Right lobe of liver (tissue), 6 donors: Measurements from ENCODE around the gene CEP83. TPM values are rescaled to one million over a fixed set of nuclear protein-coding genes. Genes with fewer than 3 reads are reported as not detected.

ENCODE experiments used
- ATAC-seq, 4 donors: fragments of 200-7000 bp; cut with Tn5 transposase; one replicate each; pipeline ENCODE4 v1.9.1; 2020; ENCODE audit warnings: mild to moderate bottlenecking in 4 of 4, moderate library complexity in 4 of 4
- DNase-seq, 3 donors: peaks; one replicate each; pipeline ENCODE4 v3.0.0-alpha.2; 2020
- H3K27ac ChIP-seq, 3 donors: fragments of 200-600 bp; one replicate each; pipeline ENCODE4 v1.8.0; 2022
- H3K27me3 ChIP-seq, 2 donors: fragments of 200-600 bp; one replicate each; pipeline ENCODE4 v1.8.0; 2022
- H3K36me3 ChIP-seq, 4 donors: fragments of 200-600 bp; sonication (generic) in 1 of 4; one replicate each; pipeline versions ENCODE4 v1.5.1 to v1.8.0; 2017 to 2022; ENCODE audit warnings: control low read depth in 1 of 4
- H3K4me1 ChIP-seq, 4 donors: fragments of 200-600 bp; sonication (generic) in 1 of 4; one replicate each; pipeline versions ENCODE4 v1.5.1 to v1.8.0; 2017 to 2022; ENCODE audit warnings: control low read depth in 1 of 4
- H3K4me3 ChIP-seq, 3 donors: fragments of 200-600 bp; one replicate each; pipeline ENCODE4 v1.8.0; 2022
- H3K9me3 ChIP-seq, 4 donors: fragments of 200-600 bp; sonication (generic) in 1 of 4; one replicate each; pipeline versions ENCODE4 v1.5.1 to v1.8.0; 2017 to 2022; ENCODE audit warnings: control low read depth in 1 of 4
- CTCF ChIP-seq, 4 donors: fragments of 200-600 bp in 3 of 4; fragments of 450-650 bp in 1 of 4; IDR thresholded peaks; one replicate each; pipeline versions ENCODE4 v1.5.1 to v1.8.0; 2016 to 2022; ENCODE audit warnings: antibody characterized with exemption in 4 of 4, mild to moderate bottlenecking in 2 of 4
- POLR2A ChIP-seq: fragments of 450-650 bp; IDR thresholded peaks from one replicate; pipeline ENCODE4 v1.6.1; 2017; ENCODE audit warnings: antibody characterized with exemption, mild to moderate bottlenecking
- WGBS: methylation state at CpG from one replicate; pipeline ENCODE4 v1.1.6; 2018; ENCODE audit warnings: low coverage, low lambda C conversion rate; ENCODE audit not compliant: insufficient coverage; ENCODE audit errors: missing lambda C conversion rate; 5-methylcytosine and 5-hydroxymethylcytosine counted together
- intact Hi-C, 2 donors: fragments of 100-400 bp; cut with DNase I; formaldehyde crosslinking; loops; one replicate each; pipeline versions ENCODE4 v1.11.2 to v1.14.1; 2022
- total RNA-seq, 6 experiments: library from RNA; depleted of rRNA in 2 of 6; stranded (reverse); fragments of >200 nt in 2 of 6; fragmentation: NEBNext Ultra II Directional in 3 of 6; extraction: Animal tissue kit (Norgen Biotek cat#: 25700) in 3 of 6; gene quantifications; one replicate each; pipeline versions ENCODE4 v1.1.0 to v1.2.4, GENCODE V29; 2016 to 2023
- donor health status: DM: no; HTN: yes; CAD: no.
- donor health status: DM: no; HTN: no; CAD: no.
- donor health status: DM: no; HTN: no; CAD: no.
- donor health status: DM: no; HTN: yes; CAD: no.
- donor health status: DM: no; HTN: yes; CAD: no.

Gene CEP83
- total RNA-seq, 6 experiments from 2014 or later: 4.2 to 9.5 (median 6.4) TPM

DNA sequence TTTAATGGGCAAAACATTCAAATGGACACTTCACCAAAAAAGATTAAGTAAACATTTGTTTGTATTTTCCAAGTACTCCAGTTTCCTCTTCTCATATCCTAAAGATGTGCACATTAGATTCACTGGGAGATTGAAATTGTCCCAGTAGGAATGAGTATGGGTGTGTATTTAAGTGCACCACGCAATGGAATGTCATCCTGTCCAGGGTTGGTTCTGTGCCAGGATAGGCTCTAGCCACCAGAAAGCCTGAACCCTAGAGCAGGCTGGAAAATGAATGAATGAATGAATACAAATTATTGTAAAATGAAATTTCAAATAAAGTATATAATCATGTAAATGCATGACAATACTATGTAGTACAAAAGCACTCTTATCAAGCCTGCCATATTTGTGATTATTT lies 14.0 kb downstream of the CEP83 start:
- no peak for ATAC-seq

GRCh38 chr12:94437303-94437702 lies 22.4 kb downstream of the CEP83 start:
- Histone ChIP-seq H3K27me3 (no peaks in the 10 kb centered on the region), H3K4me1 (peaks cover 0 to 8% (median 0%) of the 10 kb centered on the region in 4 donors), H3K4me3 (no peak overlapping the region), H3K27ac (no peak overlapping the region), H3K9me3 (no peaks in the 10 kb centered on the region), H3K36me3 (no peaks in the 10 kb centered on the region)
- ATAC-seq (no peak), DNase-seq (no peak)
- intact Hi-C loops: loop anchor here (10.0 kb wide), 1 partner anchor 293 kb away; the partner anchor contains the start of gene PLXNC1 (in 2 of the 2)
- 100% methylated on average over 1 of the region's 1 CpG for WGBS
- no peak for TF ChIP-seq POLR2A

More for the DNA sequence above, 14.0 kb downstream of the CEP83 start:
- DNase-seq: no peak
- H3K36me3 ChIP-seq: no peaks in the 10 kb centered on the region
- WGBS: 59% methylated on average over 1 of the region's 1 CpG
- no peak overlapping the region for H3K27ac ChIP-seq
- no peaks in the 10 kb centered on the region for H3K27me3 ChIP-seq
- TF ChIP-seq POLR2A (no peak), CTCF (IDR thresholded peaks at IDR 0.05) (no peak)
- H3K9me3 ChIP-seq: no peaks in the 10 kb centered on the region
- no peak overlapping the region for H3K4me3 ChIP-seq
- intact Hi-C loops: no loop called here
- H3K4me1 ChIP-seq: no peaks in the 10 kb centered on the region

- Histone ChIP-seq H3K36me3 (no peaks in the 10 kb centered on the region), H3K4me1 (peaks cover 0 to 8% (median 0%) of the 10 kb centered on the region in 4 donors), H3K4me3 (no peak overlapping the region), H3K27ac (no peak overlapping the region), H3K27me3 (no peaks in the 10 kb centered on the region), H3K9me3 (no peaks in the 10 kb centered on the region)
- intact Hi-C loops: loop anchor here (10.0 kb wide), 1 partner anchor 291 kb away; the partner anchor contains the start of gene PLXNC1 (in 2 of the 2)
- no peak for DNase-seq
- ATAC-seq: no peak
- TF ChIP-seq CTCF (IDR thresholded peaks at IDR 0.05) (no peak), POLR2A (no peak)
- 44% methylated on average over 1 of the region's 5 CpGs for WGBS
Measured at GRCh38 chr12:94435511-94435927, 24.1 kb downstream of the CEP83 start.

- WGBS: 45% methylated on average over 3 of the region's 3 CpGs
- H3K4me1 ChIP-seq: peaks cover 0 to 8% (median 0%) of the 10 kb centered on the region in 4 donors
- H3K27me3 ChIP-seq: no peaks in the 10 kb centered on the region
- no peaks in the 10 kb centered on the region for H3K9me3 ChIP-seq
- H3K36me3 ChIP-seq: no peaks in the 10 kb centered on the region
- peak in 1 of 4 donors; percentile 30 for ATAC-seq
- no peak for DNase-seq
- TF ChIP-seq CTCF (IDR thresholded peaks at IDR 0.05): peak; percentile 25 to 33 (median 30)
- no peak for TF ChIP-seq POLR2A
- H3K4me3 ChIP-seq: no peak overlapping the region
- intact Hi-C loops: loop anchor here (10.0 kb wide), 1 partner anchor 289 kb away; the partner anchor contains the start of gene PLXNC1 (in 2 of the 2)
- no peak overlapping the region for H3K27ac ChIP-seq
Measured at GRCh38 chr12:94434171-94434570, 25.5 kb downstream of the CEP83 start.

GRCh38 chr12:94433744-94434143 lies 25.9 kb downstream of the CEP83 start:
- no peak overlapping the region for H3K4me3 ChIP-seq
- DNase-seq (no peak), ATAC-seq (peak in 1 of 4 donors; percentile 13)
- no peak for TF ChIP-seq CTCF (IDR thresholded peaks at IDR 0.05)
- TF ChIP-seq POLR2A: no peak
- no peaks in the 10 kb centered on the region for H3K27me3 ChIP-seq
- no peaks in the 10 kb centered on the region for H3K9me3 ChIP-seq
- H3K27ac ChIP-seq: no peak overlapping the region
- 38% methylated on average over 1 of the region's 1 CpG for WGBS
- peaks cover 0 to 8% (median 0%) of the 10 kb centered on the region in 4 donors for H3K4me1 ChIP-seq
- H3K36me3 ChIP-seq: no peaks in the 10 kb centered on the region
- intact Hi-C loops: loop anchor here (10.0 kb wide), 1 partner anchor 289 kb away; the partner anchor contains the start of gene PLXNC1 (in 2 of the 2)
